ENCODE results near the gene SYTL5.

SYTL5 gene

DNA sequence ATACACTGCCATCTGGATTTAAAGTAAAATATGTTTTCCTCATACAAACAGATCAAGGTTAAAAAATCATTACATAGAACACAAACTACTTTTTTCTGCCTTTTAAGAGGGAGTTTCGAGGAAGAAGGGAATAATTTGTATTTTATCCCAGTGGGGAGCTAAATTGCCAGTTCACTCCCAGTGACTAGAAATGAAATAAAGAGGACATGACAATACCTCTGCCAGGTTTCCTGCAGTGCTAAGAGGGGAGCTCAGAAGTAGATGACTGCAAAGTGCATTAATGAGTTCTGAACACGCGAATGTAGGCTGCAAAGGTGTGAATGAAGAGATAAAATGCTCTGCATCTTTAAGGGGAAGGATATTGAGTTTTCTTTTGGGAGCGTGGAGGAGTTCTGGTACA, 144.6 kb downstream of the SYTL5 start:
- no peak for FAIRE-seq

DNA sequence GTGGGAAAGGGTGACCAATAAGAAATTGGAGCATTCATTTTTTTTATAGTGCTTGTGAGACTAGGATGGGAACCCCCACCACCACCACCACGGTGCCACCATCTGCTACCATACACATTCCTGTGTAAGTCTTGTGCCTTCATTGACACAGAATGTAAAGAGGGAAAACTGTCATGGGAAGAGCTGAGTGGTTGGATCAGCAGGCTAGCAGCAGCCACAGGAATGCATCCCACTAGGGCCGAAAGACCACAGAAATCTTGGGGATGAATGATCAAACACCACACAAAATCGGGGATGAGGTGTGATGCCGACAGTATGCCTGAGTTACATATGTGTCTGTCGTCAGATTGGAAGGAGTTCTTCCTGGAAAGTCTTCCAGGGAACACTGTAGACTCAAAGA, 145.1 kb downstream of the SYTL5 start:
- FAIRE-seq = no peak

DNA sequence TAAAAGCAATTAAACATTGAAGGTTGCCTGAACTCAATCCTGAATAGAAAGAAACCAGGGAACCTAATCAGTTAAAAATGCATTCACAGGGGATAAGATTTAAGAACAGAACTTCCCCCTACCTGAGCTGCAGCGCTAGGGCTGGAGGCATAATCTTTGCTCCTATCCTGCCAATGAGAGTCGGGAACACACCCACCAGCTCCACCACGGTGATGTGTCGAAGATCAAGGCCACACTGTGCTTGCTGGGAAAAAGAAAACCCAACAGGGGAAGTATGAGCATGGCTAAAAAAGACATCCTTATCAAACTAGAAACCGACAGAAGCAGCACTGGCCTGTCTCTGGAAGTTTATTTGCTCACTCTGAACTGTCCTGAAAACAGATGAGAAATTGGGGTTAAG, 148.0 kb downstream of the SYTL5 start:
- no peak for FAIRE-seq

DNA sequence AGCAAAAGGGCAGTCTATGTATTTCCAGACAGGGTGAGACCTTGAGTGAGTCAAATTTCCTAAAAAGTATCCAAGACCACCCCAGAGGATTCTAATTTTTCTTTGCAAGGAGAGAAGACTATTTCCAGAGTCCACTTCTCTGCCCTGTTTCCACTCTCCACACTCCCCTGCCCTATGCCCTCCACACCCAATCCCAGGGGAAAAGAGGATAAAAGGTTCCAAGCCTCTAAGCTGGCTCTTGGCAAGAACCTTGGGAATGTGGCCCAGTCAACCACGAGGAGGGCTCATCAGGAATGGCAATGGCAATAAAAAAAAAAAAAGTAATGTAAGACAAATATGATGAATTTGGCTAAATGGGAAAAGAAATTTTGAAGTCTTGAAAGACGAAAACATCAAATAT, 148.5 kb downstream of the SYTL5 start:
- no peak for FAIRE-seq

DNA sequence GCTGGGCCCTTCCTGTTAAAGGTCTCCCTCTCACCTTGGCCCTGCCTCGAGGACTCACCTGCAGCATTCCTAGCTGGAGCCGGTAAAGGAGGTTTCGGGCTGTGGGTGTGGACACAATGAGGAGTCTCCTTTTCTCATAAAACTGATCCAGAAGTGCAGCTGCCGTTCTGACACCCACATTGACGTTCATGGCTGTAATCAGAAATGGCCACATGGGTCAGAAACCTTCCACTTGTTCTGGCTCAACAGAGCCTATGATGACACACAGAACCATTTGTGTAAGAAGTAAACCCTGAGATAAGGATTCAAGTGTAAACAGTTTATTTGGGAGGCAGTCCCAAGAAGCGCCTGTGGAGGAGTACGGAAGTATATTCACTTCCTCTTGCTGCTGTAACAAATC, 150.5 kb downstream of the SYTL5 start:
- no peak for FAIRE-seq

DNA sequence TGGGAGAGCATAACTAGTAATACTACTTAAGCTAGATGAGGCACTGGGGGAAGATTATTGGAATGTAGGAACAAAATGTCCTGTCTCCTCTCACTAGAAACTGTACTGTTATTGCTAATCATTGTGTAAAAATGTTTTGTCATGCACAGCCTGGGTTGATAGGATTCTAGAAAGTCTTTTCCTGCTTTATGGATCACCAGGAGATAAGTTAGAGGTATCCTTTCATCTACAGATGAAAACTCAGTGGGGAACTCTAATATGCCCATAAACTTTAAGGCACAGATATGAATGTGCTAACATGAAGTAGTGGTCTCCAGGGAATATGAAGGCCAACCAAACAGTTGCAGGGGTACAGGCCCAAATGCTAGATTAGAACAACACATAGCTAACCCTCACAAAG, 156.8 kb downstream of the SYTL5 start:
- no peak for FAIRE-seq

DNA sequence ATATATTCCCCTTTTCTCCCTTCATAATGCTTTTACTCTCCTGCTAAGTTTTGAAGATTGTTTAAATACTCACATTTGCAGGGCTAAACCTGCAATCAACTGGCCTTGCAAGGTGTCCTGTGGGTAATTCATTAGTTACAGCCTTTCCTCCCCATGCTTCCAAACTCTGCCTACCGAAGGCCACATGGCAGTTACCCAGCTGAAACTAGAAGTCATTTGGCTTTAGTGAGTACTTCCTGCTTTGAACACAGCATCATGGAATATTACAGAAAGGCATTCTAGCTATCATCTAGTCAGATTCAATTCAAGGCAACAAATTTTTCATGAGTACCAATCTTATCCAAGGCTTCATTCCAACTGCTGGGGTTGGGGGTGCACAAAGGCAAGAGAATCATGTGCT, 158.7 kb downstream of the SYTL5 start:
- FAIRE-seq = no peak

DNA sequence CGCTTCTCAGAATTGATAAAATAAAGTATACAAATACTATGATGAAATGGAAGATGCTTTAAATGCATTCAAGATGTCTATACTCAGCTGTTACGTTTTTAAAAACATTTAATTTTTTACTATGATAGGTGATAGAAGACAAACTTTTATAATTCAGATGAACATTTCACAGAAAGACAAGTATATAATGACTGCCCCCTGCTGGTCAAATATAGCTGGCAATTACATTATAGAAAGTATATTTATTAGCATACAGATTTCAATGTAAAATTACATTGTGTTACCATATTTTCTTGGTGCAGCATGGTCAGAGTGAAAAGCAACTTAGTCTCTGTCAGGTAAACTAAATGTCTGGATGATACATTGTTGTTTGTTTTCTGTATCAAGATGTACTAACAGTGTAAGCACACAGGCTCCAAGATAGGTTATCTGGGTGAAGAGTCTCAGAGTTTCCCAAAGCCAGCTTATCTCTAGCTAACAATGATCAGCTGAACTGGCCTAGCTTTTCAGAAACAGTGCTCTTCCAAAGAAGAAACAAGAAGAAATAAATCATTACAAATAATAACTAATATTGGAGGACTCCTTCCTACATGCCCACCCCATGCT, 160.2 kb downstream of the SYTL5 start:
- FAIRE-seq = peak; percentile 90

DNA sequence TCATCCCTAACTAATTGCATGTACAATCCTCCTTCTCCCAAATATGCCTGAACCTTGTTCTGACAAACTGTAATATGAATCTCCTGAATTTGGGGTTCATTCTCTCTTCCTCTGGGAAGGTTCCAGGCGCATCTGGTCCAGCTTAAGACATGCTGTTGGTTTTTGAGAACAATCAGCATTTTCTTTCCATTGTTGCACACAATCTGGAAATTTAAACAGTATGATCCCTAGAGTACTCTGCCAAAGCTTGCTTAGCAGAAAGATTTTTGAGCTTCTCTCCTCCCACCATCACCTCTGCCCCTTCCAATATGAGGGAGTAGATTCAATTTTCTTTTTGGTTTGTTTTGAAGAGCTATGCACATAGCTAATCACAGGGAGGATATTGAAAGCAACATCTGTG, 164.2 kb downstream of the SYTL5 start:
- FAIRE-seq = no peak

DNA sequence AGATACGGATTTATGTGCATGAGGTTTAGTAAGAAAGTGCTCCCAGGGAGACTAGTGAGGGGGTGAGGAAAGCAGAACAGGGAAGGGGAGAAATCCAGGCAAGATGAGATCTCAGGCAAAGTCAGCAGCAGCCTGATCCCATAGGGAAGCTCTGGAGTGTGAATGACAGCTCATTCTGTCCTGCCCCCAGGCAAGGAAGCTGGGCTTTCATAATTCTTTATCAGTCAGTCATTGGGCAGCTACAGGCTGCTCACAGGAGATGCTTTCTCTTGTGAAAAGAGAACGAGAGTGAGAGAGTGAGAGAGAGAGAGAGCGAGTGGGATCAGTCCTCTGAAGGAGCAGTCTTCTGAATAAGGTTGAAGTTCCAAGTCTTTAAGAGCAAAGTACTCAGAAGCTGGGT, 166.2 kb downstream of the SYTL5 start:
- FAIRE-seq = no peak

DNA sequence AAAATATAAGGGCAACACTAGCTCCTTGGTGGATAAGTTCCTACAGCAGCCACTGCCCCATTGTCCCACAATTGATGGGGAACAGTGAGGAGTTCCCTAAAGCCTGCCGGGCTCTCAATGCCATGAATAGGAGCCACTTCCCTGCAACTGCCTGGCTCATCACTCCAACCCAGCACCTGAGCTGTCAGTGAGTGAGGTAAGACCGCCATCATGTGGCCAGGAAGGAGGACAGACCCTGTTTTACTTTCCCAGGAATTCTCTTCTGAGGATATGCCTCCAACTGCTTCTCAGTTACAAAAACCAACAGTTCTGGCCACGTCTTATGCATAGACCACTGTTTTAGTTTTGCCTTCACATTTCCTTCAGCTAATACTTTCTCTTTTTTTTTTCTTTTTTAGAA, 168.8 kb downstream of the SYTL5 start:
- FAIRE-seq = peak; percentile 89

DNA sequence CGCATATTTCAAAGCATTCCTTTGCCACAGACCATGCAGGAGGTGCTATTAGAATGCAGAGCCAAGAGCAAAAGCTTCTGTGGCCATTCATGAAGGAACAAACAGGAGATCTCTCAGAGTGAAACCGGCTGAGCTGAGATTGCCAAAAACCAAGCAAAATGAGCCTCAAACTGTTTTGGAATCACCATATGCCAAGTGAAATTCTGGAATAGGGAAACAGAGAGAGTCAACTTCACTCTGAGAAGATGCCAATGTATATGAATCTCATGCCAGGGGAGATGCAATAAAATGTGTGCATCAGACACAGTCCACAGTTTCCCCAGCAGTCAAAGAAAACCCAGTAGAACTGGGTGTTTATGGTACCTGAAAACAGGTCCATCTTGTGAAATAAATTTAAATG, 172.0 kb downstream of the SYTL5 start:
- FAIRE-seq = no peak

Data from islet of Langerhans (tissue), 1 donor.